ENCODE data around the gene MRPL23.

Gene MRPL23

GRCh38 chr11:1921574-1922141, 25.5 kb upstream of the MRPL23 start:
- DNase-seq: no peak

- no peak for DNase-seq
These were observed 24.6 kb upstream of the MRPL23 start for GRCh38 chr11:1922481-1923081.

GRCh38 chr11:1923201-1923956, 23.8 kb upstream of the MRPL23 start:
- no peak for DNase-seq

DNA sequence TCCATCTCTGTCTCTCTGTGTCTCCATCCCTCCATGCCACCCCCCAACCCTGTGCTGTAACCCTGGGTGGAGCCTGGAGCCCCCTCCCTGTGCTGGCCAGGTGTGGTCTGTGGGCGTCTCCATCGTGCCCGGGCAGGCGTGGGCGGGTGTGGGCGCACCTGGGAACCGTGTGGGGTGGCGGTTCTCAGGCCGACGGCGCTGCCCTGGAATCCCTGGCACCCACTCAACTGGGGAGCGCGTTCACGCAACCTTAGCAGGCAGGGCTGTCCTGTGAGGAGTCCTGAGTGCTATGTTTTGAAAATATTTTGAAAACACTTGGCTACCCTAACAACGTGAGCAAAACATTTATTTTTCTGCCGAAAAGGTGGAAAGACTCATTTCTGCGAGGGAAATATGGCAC, 23.0 kb upstream of the MRPL23 start:
- no peak for DNase-seq

GRCh38 chr11:1924646-1925372, 22.3 kb upstream of the MRPL23 start:
- DNase-seq: no peak

DNA sequence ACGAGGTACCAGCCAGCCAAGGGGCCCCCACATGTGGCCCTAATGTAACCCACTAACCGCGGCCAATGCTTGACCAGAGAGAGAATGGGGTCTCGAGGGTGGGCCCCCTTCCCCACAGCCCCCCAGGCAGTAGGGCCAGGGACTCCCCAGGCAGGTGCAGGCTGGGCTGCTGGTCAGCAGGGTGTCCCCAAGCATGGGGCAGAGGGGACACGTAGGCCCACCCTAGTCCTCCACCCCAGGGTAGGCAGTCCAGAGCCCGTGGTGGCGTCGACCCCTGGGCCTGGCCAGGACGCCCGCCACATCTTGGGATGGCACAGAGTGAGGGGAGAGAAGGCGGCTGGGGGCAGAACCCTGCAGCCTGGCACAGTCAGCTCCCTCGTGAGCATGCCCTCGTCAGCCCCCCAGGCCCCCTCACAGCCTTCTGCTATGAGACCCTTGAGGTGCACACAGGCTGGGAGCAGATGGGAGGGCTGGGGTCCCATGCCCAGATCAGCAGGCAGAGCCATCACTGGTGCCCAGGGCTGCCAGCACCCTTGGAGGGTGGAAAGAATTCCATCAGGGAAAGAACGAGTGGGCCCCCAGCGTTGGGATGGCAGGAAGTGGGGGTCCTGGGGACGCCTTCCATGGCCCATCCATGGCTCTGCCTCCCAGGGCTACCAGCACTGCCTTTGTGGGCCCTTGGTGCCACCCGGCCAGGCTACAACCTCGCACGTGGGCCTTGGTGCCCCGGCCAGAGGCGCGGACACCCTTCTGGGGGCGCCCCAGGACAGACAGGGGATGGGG, 21.6 kb upstream of the MRPL23 start:
- DNase-seq: no peak

DNA sequence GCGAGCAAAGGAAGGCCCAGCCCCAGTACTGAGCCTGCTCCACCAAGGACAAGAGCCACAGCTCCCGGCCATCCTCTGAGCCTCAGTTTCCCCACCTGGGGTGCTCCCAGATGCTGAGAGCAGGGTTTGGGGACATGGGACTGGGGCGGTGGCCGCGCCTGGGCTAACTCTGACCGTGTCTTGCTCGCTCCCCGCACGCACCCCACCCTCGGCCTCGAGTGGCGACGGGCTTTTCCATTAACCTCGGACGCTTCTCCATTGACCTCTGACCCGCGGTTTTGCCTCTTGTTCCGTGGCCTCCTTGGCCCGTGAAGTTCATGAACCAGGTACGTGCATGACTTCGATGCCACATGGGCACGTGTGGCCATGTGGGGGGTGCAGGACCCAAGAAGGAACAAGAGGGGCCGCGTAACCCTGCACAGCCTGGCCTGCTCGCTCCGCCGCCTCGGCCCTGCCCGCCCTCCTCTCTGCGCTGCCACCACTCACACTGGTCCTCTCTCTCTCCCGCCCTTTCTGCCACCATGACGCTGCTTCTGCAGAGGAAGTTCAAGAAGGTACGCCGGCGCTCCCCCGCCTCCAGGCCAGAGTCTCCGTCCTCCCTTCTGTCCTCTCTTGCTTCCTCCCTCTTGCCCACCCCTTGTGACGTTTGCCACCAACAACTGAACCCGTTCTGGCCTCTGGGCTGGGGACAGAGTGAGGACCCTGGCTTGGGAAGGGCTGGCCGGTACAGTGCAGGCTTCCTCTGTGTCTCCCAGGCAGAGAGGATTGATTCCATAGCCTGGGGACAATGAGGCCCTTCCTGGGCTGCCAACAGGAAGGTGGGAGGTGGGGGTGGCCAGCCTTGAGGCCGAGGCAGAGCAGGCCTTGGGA, 20.7 kb upstream of the MRPL23 start:
- DNase-seq: no peak

GRCh38 chr11:1927026-1927847, 19.9 kb upstream of the MRPL23 start:
- DNase-seq: no peak

DNA sequence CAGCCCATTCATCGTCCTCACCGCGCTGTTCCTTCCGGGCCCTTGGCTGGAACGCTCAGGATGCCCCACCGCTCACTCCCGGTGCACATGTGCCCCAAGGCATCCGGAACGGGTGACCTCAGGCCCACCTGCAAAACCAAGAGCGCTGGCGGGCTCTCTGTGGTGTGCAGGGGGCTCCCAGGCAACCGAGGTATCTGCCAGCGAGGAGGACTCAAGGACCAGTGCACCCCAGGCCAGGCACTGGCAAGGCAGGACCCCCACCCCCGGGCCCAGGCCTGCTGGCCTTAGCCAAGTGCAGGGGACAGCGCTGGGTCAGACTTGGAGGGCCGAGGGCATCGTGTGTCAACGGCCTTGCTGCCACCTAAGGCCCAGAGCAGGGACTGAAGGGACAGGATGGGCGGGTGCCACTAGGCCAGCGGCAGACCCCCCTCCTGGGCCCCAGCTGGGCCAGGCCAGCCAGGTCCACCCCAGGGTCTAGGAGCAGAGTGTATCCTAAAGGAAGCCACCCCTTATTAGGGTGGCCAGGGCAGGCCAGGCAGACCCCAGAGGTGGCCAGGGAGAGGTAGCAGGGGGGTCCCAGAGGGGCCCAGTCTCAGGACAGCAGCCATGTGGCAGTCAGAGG, 19.2 kb upstream of the MRPL23 start:
- DNase-seq: no peak

DNA sequence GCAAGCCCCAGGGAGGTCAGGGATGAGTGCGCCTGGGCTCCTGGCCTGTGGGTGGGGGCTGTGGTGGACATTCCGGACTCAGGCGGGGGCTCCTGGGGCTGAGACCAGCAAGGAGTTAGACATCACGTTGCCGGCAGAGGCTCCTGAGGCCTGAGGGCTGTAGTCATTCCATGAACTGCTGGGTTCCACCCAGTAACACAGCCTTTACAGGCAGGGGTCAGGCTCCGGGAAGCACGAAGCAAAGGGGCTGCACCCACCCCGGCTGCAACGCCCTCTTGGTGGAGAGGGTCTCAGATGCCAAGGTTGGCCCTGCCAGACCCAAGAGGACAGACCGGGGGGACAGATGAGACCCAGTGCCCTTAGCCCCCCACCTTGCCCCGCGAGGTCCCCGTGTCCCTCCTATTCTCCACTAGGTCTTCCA, 18.7 kb upstream of the MRPL23 start:
- DNase-seq: no peak

- DNase-seq: no peak
These were observed 18.1 kb upstream of the MRPL23 start for GRCh38 chr11:1928891-1929541.

DNA sequence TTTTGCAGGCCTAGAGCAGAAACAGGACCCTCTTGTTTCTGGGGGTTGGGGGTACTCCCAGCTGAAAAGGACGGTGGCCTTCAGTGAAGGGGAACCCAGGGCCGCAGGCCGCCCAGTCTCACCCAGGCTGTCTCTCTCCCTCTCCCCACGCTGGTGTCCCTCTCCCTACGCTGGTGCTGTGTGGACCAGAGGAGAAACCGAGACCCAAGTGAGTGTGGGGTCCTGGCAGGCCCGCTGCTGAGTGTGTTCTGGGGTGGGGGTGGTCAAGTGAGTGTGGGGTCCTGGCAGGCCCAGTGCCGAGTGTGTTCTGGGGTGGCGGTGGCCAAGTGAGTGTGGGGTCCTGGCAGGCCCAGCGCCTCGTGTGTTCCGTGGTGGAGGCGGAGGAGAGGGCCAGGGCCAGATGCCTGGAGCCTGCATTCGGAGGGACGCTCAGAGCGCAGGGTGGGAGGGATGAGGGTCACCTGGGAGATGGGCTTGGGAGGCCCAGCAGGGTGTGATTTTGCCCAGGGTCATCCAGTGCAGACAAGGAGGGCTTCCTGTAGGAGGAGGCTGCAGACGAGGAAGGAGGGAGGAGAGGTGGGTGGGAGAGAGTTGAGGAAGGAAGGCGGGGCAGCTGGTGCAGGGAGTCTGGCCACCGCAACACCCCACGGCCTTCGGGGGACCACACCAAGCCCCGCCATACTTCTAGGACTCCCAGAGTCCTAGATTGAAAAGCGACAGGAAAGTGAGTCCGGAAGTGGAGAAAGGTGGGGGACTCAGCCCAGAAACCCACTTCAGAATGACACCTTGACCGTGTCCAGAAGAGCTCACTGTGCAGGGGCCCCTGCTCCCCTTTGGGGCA, 17.3 kb upstream of the MRPL23 start:
- DNase-seq: no peak

DNA sequence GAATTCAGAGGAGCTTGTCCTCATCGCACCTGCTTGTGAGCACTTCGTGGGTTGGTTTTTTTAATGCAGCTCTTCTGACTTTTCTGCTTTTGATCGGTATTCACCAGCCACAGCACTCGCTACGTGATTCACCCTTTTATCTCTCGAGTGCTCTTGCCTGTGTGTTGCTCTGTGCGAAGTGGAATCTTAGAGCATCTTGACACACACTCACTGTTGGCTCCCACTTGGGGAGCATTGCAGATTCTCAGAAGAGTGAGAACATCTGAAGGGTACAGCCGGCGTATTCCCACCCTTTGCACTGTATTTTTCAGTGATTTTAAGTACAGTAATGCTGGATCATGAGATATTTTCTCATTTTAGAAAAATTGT, 16.7 kb upstream of the MRPL23 start:
- DNase-seq: no peak

GRCh38 chr11:1931341-1932104, 15.6 kb upstream of the MRPL23 start:
- no peak for DNase-seq

DNA sequence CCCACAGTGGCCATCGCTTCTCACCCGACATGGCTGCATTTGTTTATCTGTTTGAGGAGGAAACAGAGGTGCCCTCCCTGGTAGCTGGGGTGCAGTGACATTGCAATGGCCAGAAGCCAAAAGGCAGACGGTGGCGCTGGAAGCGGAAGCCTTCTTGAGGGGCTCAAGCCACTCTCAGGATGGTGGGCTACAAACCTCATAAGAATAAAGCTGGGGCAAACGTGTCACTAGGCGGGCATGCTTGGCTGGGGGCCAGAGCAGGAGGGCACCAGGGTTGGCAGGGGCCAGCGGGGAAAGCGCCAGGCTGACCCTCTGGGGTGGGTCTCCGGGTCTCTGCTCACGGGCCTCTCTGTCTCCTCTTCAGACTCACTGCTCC, 15.0 kb upstream of the MRPL23 start:
- DNase-seq: no peak

DNA sequence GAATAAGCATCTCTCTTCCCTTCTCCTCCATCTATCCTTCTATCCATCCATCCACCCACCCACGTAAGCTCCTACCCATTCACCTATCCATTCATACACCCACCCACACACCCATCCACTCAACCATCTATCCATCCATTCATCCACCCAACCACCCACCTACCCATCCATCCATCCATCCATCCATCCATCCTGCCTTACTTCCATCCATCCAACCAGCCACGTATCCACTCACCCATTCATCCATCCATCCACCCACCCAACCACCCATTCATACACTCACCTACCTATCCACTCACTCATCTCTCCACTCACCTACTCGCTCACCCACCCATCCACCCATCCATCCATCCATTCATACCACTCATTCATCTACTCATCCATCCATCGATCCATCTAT, 14.5 kb upstream of the MRPL23 start:
- DNase-seq: no peak

GRCh38 chr11:1933416-1934334, 13.5 kb upstream of the MRPL23 start:
- no peak for DNase-seq
